Coronary artery (tissue), 2 donors: ENCODE results near the gene CD300C.
"Not testable (repeated sequence)": the region's sequence is repeated elsewhere in the genome, so short reads cannot be mapped to it uniquely, and the experiment has no call there.

Experiments used
- DNase-seq: peaks from one replicate; pipeline ENCODE4 v3.0.0-alpha.2; 2017; ENCODE audit warnings: low spot score
- H3K27ac ChIP-seq, 2 donors: fragments of 200-600 bp; sonication (generic); one replicate each; pipeline ENCODE4 v1.5.1; 2016 to 2019
- H3K4me3 ChIP-seq: fragments of 200-600 bp; sonication (generic); 2 replicates; pipeline ENCODE4 v1.5.1; 2016; ENCODE audit warnings: mild to moderate bottlenecking, moderate library complexity
- CTCF ChIP-seq: fragments of 200-600 bp; sonication (generic); IDR thresholded peaks from one replicate; pipeline ENCODE4 v1.5.1; 2019; ENCODE audit warnings: antibody characterized with exemption

CD300C gene

GRCh38 chr17:74513987-74514631 lies 31.8 kb downstream of the CD300C start:
- Histone ChIP-seq H3K4me3 (no peak overlapping the region), H3K27ac (no peak overlapping the region)
- no peak for TF ChIP-seq CTCF
- no peak for DNase-seq

GRCh38 chr17:74512624-74513091 lies 33.3 kb downstream of the CD300C start:
- no peak for DNase-seq
- TF ChIP-seq CTCF = no peak
- Histone ChIP-seq H3K4me3 (no peak overlapping the region), H3K27ac (no peak overlapping the region)

- DNase-seq = no peak
- H3K27ac ChIP-seq = no peak overlapping the region
- TF ChIP-seq CTCF = no peak
- no peak overlapping the region for H3K4me3 ChIP-seq
Measured at GRCh38 chr17:74512036-74512435, 33.9 kb downstream of the CD300C start.

- DNase-seq = no peak
- no peak for TF ChIP-seq CTCF
- Histone ChIP-seq H3K27ac (no peak overlapping the region), H3K4me3 (no peak overlapping the region)
Measured at GRCh38 chr17:74508156-74508555, 37.8 kb downstream of the CD300C start.

GRCh38 chr17:74503949-74504348 lies 42.0 kb downstream of the CD300C start:
- not testable (repeated sequence) for DNase-seq, H3K4me3 ChIP-seq, H3K27ac ChIP-seq

- DNase-seq = no peak
- TF ChIP-seq CTCF = no peak
- H3K4me3 ChIP-seq = no peak overlapping the region
- no peak overlapping the region for H3K27ac ChIP-seq
Measured at GRCh38 chr17:74502861-74503260, 43.1 kb downstream of the CD300C start.

- no peak for TF ChIP-seq CTCF
- no peak for DNase-seq
- Histone ChIP-seq H3K4me3 (no peak overlapping the region), H3K27ac (no peak overlapping the region)
Measured at GRCh38 chr17:74499992-74500391, 45.9 kb downstream of the CD300C start.
